DLD1 (cell line): ENCODE data around the gene CDCA7.
"Not testable (repeated sequence)": the region's sequence is repeated elsewhere in the genome, so short reads cannot be mapped to it uniquely, and the experiment has no call there.

Source experiments
- in situ Hi-C: cut with HindIII; loops from 2 replicates; pipeline ENCODE4 v1.10.0; 2017; ENCODE audit warnings: low sequenced_read_pairs

The CDCA7 gene

GRCh38 chr2:173354582-173355131 lies at the start of gene CDCA7:
Gene CDCA7 (plus strand): TSS chr2:173354872. CDS start chr2:173354964, 92 bp downstream.
- in situ Hi-C loops, result no loop called here

DNA sequence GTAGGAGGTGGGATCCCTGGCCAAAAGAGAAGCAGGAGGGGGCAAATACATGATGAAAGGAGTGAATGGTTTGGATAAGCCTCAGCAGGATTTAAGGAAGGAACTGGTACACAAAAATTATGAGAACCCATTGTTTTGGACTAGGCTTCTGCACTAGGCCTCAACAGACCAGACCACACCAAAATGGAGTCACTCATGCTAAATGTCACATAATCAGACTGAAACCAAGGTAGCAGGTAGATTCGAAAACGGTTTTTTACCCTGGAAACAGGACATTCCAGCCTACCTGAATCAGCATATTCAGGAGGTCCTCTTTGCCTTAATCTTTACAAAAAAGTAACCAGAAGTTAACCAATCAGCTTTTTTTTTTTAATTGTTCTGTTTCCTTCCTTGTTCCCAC lies 49.4 kb upstream of the CDCA7 start:
- in situ Hi-C loops, result no loop called here

GRCh38 chr2:173307293-173307692 lies 47.4 kb upstream of the CDCA7 start:
- in situ Hi-C loops, result no loop called here

GRCh38 chr2:173309370-173309769 lies 45.3 kb upstream of the CDCA7 start:
- in situ Hi-C loops, result not testable (repeated sequence)

- in situ Hi-C loops, result no loop called here
Observed at GRCh38 chr2:173311844-173312606, 42.6 kb upstream of the CDCA7 start.

DNA sequence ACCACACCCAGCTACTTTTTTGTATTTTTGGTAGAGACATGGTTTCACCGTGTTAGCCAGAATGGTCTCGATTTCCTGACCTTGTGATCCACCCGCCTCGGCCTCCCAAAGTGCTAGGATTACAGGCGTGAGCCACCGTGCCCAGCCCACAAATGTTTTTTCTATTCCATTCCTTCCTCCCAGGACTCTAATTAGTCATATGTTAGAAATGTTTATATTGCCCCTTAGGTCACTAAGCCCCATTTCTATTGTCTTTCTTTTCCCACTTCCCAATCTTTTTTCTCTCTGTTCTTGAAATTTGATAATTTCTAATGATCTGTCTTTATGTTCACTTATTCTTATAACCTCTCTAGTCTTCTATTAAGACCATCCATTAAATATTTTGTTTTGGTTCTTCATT lies 31.3 kb upstream of the CDCA7 start:
- in situ Hi-C loops, result no loop called here

DNA sequence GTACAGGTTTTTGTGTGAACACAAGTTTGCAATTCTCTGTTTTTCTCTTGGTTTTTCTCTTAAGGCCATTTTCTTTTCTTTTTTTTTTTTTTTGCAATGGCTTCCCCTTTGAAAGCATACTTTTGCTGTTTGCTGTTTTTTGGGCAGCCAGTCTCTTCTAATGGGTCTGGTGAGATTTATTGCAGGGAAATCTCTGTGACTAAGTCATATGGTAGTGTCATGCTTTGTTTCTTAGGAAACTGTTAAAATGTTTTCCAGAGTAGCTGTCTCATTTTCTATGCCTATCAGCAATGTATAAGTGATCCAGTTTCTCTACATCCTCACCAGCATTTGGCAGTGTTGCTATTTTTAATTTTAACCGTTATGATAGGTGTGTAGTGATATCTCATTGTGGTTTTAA lies 27.9 kb upstream of the CDCA7 start:
- in situ Hi-C loops, result no loop called here

DNA sequence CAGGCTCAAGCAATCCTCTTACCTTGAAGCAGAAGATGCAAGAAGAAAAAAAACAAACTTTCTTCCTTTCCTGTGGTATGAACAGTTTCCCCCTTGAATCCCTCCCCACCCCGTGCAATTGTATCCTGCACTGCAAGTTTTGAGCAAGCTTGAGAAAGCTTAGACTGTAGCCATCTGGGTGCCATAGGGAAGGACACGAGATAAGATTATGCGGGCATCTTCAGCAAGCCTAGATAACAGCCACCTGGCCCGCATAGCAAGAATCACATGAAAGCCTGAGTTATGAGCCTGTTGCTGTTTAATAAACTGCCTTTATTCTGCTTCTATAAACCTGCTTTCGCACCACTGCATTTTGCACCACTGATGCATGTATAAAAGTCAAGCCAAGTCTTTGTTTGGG lies 27.3 kb upstream of the CDCA7 start:
- in situ Hi-C loops, result no loop called here

- in situ Hi-C loops, result not testable (repeated sequence)
Observed at GRCh38 chr2:173333003-173333402, 21.7 kb upstream of the CDCA7 start.

GRCh38 chr2:173339807-173340206 lies 14.9 kb upstream of the CDCA7 start:
- in situ Hi-C loops, result no loop called here

DNA sequence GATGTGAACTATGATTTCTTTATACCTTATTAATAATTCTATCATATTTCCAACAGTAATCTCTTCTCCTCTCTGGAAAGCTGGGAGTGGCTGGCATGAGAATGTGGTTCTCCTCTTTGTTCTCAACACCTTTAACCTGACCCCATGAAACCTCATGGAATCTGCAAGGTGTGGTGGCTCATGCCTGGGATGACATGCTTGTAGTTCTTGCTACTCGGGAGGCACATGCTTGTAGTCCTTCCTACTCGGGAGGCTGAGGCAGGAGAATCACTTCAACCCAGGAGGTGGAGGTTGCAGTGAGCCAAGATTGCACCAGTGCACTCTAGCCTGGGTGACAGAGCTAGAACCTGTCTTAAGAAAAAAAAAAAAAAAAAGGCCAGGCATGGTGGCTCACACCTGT lies 10.8 kb upstream of the CDCA7 start:
- in situ Hi-C loops, result no loop called here

GRCh38 chr2:173346035-173346434 lies 8.6 kb upstream of the CDCA7 start:
- in situ Hi-C loops, result no loop called here

DNA sequence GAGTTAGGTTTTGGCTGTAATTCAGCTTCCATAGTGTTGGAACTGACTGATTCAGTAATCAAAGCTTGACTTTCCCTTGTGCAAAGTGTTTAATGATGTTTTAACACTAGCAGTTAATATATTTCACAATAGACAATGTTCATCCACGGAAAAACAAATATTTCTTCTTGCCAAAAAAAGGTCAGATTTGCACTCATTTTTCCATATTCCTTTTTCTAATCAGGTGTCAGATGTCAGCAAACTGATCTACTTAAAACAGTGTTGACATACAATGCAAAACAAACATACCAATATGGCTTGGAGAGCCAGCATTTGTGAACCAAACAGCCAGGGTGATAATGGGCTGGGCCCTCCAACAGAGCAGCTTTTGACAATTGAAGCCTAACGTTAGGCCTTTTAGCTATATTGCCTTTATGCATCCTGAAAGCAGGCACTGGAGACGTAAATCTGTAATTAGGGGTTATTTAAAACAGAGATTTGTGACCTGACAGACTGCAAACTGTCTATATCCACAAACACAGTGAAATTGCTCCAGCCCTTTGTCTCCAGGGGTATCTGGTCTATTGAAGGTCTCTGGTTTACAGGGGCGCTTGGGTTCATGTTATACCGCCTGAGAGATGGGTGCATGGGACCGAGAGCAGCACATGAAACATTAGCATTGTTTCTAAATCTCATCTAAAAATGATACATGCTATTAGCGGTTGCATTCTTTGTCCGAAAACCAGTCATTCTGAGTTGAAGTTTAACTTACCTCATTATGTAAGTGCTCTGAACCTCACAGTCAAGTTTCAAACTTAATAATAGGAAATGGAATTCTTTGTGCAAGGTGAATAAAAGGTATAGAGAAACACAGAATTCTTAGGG lies 7.1 kb upstream of the CDCA7 start:
- in situ Hi-C loops, result no loop called here

- in situ Hi-C loops, result no loop called here
Observed at GRCh38 chr2:173349287-173349686, 5.4 kb upstream of the CDCA7 start.

DNA sequence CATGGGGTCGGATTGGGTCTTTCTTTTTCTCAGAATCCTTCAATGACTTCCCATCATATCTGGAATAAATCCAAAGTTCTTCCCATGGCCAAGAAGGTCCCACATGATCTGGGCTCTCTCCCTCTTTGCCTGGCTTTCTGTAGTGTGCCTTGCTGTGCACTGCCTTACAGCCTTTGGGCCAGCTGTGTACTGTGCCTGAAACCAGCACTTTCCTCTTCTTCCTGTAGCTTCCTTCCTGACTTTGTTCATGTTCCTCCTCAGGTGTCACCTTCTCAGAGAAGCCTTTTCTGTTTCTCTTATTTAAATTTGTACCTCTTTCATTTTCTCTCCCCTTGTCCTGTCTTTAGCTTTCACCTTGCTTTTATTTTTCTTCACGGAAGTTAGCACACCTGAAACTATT lies 4.3 kb upstream of the CDCA7 start:
- in situ Hi-C loops, result no loop called here

- in situ Hi-C loops, result no loop called here
Observed at GRCh38 chr2:173351879-173352278, 2.8 kb upstream of the CDCA7 start.

DNA sequence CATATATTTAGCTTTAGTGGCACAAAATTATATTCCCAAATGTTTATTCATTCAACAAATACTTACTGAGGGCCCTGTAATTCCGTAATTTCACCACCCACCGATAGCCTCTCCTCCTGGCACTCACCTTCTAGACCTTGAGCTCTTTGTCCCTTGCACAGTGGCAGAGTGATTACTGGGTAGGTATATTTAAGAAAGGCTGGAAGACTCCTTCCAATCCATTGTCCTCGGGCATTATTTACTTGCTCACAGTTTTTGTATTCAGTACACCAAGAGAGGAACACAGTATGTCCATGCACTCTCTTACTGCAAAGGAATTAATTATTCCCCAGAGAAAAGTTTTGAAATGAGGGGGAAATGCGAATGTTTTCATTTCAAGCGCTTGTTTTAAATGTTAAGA lies 1.1 kb upstream of the CDCA7 start:
- in situ Hi-C loops, result no loop called here

DNA sequence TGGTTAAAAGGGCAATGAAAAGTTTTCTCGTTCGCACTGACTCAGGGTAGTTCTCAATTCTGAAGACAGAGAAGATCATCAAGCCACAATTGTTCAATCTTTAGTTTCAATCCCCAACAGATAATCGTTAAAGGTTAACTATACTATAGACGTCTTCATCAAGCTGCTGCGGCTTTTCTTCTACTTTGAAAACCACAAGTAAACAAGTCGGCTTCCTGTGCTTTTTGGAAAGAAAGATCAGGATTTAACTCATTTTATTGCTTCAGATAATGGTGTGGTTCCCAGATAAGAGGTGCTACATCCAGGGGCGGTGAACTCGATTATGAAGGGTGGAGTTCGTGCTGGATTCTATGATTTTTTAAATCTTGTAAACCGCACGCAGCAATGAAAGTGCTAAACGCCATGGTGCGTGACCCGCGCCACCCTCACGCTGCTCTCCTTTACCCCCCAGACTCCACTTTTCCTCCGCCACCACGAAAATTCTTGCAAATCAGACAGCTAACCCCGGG lies 545 bp upstream of the CDCA7 start:
- in situ Hi-C loops, result no loop called here

GRCh38 chr2:173355132-173355865 lies 627 bp downstream of the CDCA7 start:
- in situ Hi-C loops, result no loop called here

- in situ Hi-C loops, result no loop called here
Observed at GRCh38 chr2:173355866-173356508, 1.3 kb downstream of the CDCA7 start.
